DOHH2 (cell line): ENCODE results near the gene CREG2.
"Not testable (repeated sequence)": the region's sequence is repeated elsewhere in the genome, so short reads cannot be mapped to it uniquely, and the experiment has no call there.

Source experiments
- H3F3A ChIP-seq: fragments of 200-600 bp; sonication (generic), shearing (Covaris generic); 2 replicates; pipeline ENCODE4 v1.6.0; 2016; ENCODE audit warnings: antibody characterized with exemption, mild to moderate bottlenecking; ENCODE audit not compliant: control insufficient read depth, insufficient read depth
- H3K27ac ChIP-seq: fragments of 200-600 bp; sonication (generic); 2 replicates; pipeline ENCODE4 v1.5.1; 2014; ENCODE audit warnings: low read depth, mild to moderate bottlenecking, low read length, moderate library complexity
- H3K27me3 ChIP-seq: fragments of 200-600 bp; sonication (generic); 2 replicates; pipeline ENCODE4 v1.6.1; 2014; ENCODE audit warnings: mild to moderate bottlenecking, low read length, mixed read lengths; ENCODE audit not compliant: control insufficient read depth
- H3K36me3 ChIP-seq: fragments of 200-600 bp; sonication (generic); 2 replicates; pipeline ENCODE4 v1.6.1; 2014; ENCODE audit warnings: mild to moderate bottlenecking, low read length, moderate library complexity, mixed read lengths; ENCODE audit not compliant: control insufficient read depth
- H3K4me1 ChIP-seq: fragments of 200-600 bp; sonication (generic); 2 replicates; pipeline ENCODE4 v1.6.1; 2014; ENCODE audit warnings: mild to moderate bottlenecking, low read length, mixed read lengths; ENCODE audit not compliant: control insufficient read depth
- H3K4me2 ChIP-seq: fragments of 200-600 bp; sonication (generic); 2 replicates; pipeline ENCODE4 v1.6.0; 2014; ENCODE audit warnings: mild to moderate bottlenecking, low read length, moderate library complexity
- H3K4me3 ChIP-seq: fragments of 200-600 bp; sonication (generic); 2 replicates; pipeline ENCODE4 v1.5.1; 2014; ENCODE audit warnings: mild to moderate bottlenecking, low read length, mixed read lengths
- H3K79me2 ChIP-seq: fragments of 200-600 bp; sonication (generic); 2 replicates; pipeline ENCODE4 v1.6.1; 2014; ENCODE audit warnings: mild to moderate bottlenecking, low read length, mixed read lengths; ENCODE audit not compliant: control insufficient read depth
- H3K9me2 ChIP-seq: fragments of 200-600 bp; sonication (generic); replicated peaks from 2 replicates; pipeline ENCODE4 v1.6.1; 2014; ENCODE audit warnings: mild to moderate bottlenecking, low read length, mixed read lengths; ENCODE audit not compliant: control insufficient read depth
- H3K9me3 ChIP-seq: fragments of 200-600 bp; sonication (generic); 2 replicates; pipeline ENCODE4 v1.6.1; 2014; ENCODE audit warnings: antibody characterized with exemption, low read length, mixed read lengths; ENCODE audit not compliant: control insufficient read depth, insufficient read depth
- H4K20me1 ChIP-seq: fragments of 200-600 bp; sonication (generic); 2 replicates; pipeline ENCODE4 v1.6.0; 2014; ENCODE audit warnings: low read depth, mild to moderate bottlenecking, antibody characterized with exemption, low read length, moderate library complexity; ENCODE audit not compliant: control insufficient read depth, insufficient read depth
- CTCF ChIP-seq: fragments of 200-600 bp; sonication (generic); IDR thresholded peaks from one replicate; pipeline ENCODE4 v1.5.1; 2014; ENCODE audit warnings: antibody characterized with exemption, mild to moderate bottlenecking, low read depth, low read length; ENCODE audit not compliant: poor library complexity, severe bottlenecking
- EZH2phosphoT487 ChIP-seq: fragments of 200-600 bp; sonication (generic); IDR thresholded peaks from 2 replicates; pipeline ENCODE4 v1.6.1; 2017; ENCODE audit warnings: borderline replicate concordance, mild to moderate bottlenecking, antibody characterized with exemption, low read length, moderate library complexity, mixed read lengths

The CREG2 gene

GRCh38 chr2:101328474-101329007, 58.8 kb downstream of the CREG2 start:
- Histone ChIP-seq H3K36me3 (no peaks in the 10 kb centered on the region), H3K79me2 (no peaks in the 10 kb centered on the region), H3K27me3 (no peaks in the 10 kb centered on the region), H3K4me3 (peak overlapping the region; percentile 50), H3F3A (0 out of 2 replicates have a peak, but pooled peaks cover 3% of the 10 kb centered on the region), H3K27ac (peak overlapping the region; percentile 41), H4K20me1 (no peaks in the 10 kb centered on the region), H3K4me1 (peaks cover 18% of the 10 kb centered on the region), H3K9me2 (no peaks in the 10 kb centered on the region), H3K4me2 (peak overlapping the region; percentile 56), H3K9me3 (peaks cover 12% of the 10 kb centered on the region)
- TF ChIP-seq CTCF, result no peak
- no peak for TF ChIP-seq EZH2phosphoT487

GRCh38 chr2:101327863-101328394, 59.4 kb downstream of the CREG2 start:
- Histone ChIP-seq H3K4me1 (peaks cover 18% of the 10 kb centered on the region), H3K36me3 (no peaks in the 10 kb centered on the region), H4K20me1 (no peaks in the 10 kb centered on the region), H3K4me2 (peak overlapping the region; percentile 56), H3K27me3 (no peaks in the 10 kb centered on the region; the same call in 1 of the 2 replicates), H3K9me2 (no peaks in the 10 kb centered on the region), H3K27ac (peak overlapping the region; percentile 41), H3K9me3 (peaks cover 12% of the 10 kb centered on the region), H3K4me3 (peak overlapping the region; percentile 22; the same call in 1 of the 2 replicates), H3K79me2 (no peaks in the 10 kb centered on the region), H3F3A (0 out of 2 replicates have a peak, but pooled peaks cover 3% of the 10 kb centered on the region)
- TF ChIP-seq EZH2phosphoT487 (no peak), CTCF (no peak)

- TF ChIP-seq CTCF (no peak), EZH2phosphoT487 (no peak)
These were observed 61.9 kb downstream of the CREG2 start for GRCh38 chr2:101325425-101325824.

GRCh38 chr2:101316568-101316967, 70.7 kb downstream of the CREG2 start:
- H3K4me2 ChIP-seq, H3K4me1 ChIP-seq, H3K27ac ChIP-seq, H3K27me3 ChIP-seq, H3K79me2 ChIP-seq, H3F3A ChIP-seq, H3K9me3 ChIP-seq, H3K36me3 ChIP-seq, H3K4me3 ChIP-seq, H3K9me2 ChIP-seq, H4K20me1 ChIP-seq: not testable (repeated sequence)

More at GRCh38 chr2:101325425-101325824, 61.9 kb downstream of the CREG2 start:
- no peaks in the 10 kb centered on the region for H3K9me2 ChIP-seq
- no peak overlapping the region for H3K4me3 ChIP-seq
- H3K27ac ChIP-seq, result no peak overlapping the region
- H3K4me1 ChIP-seq, result peaks cover 18% of the 10 kb centered on the region
- no peak overlapping the region for H3K4me2 ChIP-seq
- H4K20me1 ChIP-seq, result no peaks in the 10 kb centered on the region
- no peaks in the 10 kb centered on the region; the same call in 1 of the 2 replicates for H3K27me3 ChIP-seq
- H3F3A ChIP-seq, result 0 out of 2 replicates have a peak, but pooled peaks cover 3% of the 10 kb centered on the region
- H3K9me3 ChIP-seq, result peaks cover 12% of the 10 kb centered on the region
- no peaks in the 10 kb centered on the region for H3K36me3 ChIP-seq
- H3K79me2 ChIP-seq, result no peaks in the 10 kb centered on the region
